Body of pancreas (tissue), 4 donors: Measurements from ENCODE around the gene IQSEC1.

Source experiments
- CTCF ChIP-seq, 7 experiments: fragments of 450-650 bp in 4 of 7; fragments of 200-600 bp in 3 of 7; sonication (generic) in 3 of 7; IDR thresholded peaks; one replicate each; pipeline ENCODE4 v1.5.1; 2016 to 2019; ENCODE audit warnings: antibody characterized with exemption in 7 of 7
- POLR2A ChIP-seq, 3 donors: fragments of 450-650 bp; IDR thresholded peaks; one replicate each; pipeline ENCODE4 v1.6.1; 2016; ENCODE audit warnings: antibody characterized with exemption in 3 of 3, mild to moderate bottlenecking in 2 of 3

GRCh38 chr3:12962292-12962691 is 110.9 kb downstream of the IQSEC1 start:
- TF ChIP-seq CTCF (IDR thresholded peaks at IDR 0.05) (no peak), POLR2A (IDR thresholded peaks at IDR 0.05) (no peak)
